Gastroesophageal sphincter (tissue), 3 donors: Measurements from ENCODE around the gene HMGCL.

Experiments used
- EP300 ChIP-seq: sonication (generic); formaldehyde crosslinking; IDR thresholded peaks from one replicate; pipeline ENCODE4 v1.6.1; 2017; ENCODE audit warnings: antibody characterized with exemption, mild to moderate bottlenecking
- TF ChIP-seq, protein P1 (sequence below), 4 experiments: fragments of 200-600 bp in 2 of 4; fragments of 450-650 bp in 2 of 4; sonication (generic) in 1 of 4; IDR thresholded peaks; one replicate each; pipeline ENCODE4 v1.5.1; 2017 to 2019; ENCODE audit warnings: antibody characterized with exemption in 4 of 4, mild to moderate bottlenecking in 2 of 4, moderate library complexity in 2 of 4

- TF ChIP-seq, protein P1, sequence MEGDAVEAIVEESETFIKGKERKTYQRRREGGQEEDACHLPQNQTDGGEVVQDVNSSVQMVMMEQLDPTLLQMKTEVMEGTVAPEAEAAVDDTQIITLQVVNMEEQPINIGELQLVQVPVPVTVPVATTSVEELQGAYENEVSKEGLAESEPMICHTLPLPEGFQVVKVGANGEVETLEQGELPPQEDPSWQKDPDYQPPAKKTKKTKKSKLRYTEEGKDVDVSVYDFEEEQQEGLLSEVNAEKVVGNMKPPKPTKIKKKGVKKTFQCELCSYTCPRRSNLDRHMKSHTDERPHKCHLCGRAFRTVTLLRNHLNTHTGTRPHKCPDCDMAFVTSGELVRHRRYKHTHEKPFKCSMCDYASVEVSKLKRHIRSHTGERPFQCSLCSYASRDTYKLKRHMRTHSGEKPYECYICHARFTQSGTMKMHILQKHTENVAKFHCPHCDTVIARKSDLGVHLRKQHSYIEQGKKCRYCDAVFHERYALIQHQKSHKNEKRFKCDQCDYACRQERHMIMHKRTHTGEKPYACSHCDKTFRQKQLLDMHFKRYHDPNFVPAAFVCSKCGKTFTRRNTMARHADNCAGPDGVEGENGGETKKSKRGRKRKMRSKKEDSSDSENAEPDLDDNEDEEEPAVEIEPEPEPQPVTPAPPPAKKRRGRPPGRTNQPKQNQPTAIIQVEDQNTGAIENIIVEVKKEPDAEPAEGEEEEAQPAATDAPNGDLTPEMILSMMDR (IDR thresholded peaks at IDR 0.05), result no peak
- no peak for TF ChIP-seq EP300
Measured at GRCh38 chr1:23814016-23814415, 11.2 kb downstream of the HMGCL start.
